HEK293 (cell line): ENCODE measurements around the gene ACTR3.

ENCODE experiments used
- RBAK ChIP-seq: fragments of 450-650 bp; formaldehyde crosslinking; IDR thresholded peaks from 2 replicates; pipeline ENCODE4 v1.5.1; 2016; ENCODE audit warnings: missing biosample characterization, missing genetic modification characterization
- TF ChIP-seq, protein P1 (sequence below): fragments of 450-650 bp; formaldehyde crosslinking; IDR thresholded peaks from 2 replicates; pipeline ENCODE4 v1.5.1; 2016; ENCODE audit warnings: missing biosample characterization, missing genetic modification characterization
- TF ChIP-seq, protein P2 (sequence below): fragments of 450-650 bp; formaldehyde crosslinking; IDR thresholded peaks from 2 replicates; pipeline ENCODE4 v1.5.1; 2017; ENCODE audit warnings: missing biosample characterization, missing genetic modification characterization

DNA sequence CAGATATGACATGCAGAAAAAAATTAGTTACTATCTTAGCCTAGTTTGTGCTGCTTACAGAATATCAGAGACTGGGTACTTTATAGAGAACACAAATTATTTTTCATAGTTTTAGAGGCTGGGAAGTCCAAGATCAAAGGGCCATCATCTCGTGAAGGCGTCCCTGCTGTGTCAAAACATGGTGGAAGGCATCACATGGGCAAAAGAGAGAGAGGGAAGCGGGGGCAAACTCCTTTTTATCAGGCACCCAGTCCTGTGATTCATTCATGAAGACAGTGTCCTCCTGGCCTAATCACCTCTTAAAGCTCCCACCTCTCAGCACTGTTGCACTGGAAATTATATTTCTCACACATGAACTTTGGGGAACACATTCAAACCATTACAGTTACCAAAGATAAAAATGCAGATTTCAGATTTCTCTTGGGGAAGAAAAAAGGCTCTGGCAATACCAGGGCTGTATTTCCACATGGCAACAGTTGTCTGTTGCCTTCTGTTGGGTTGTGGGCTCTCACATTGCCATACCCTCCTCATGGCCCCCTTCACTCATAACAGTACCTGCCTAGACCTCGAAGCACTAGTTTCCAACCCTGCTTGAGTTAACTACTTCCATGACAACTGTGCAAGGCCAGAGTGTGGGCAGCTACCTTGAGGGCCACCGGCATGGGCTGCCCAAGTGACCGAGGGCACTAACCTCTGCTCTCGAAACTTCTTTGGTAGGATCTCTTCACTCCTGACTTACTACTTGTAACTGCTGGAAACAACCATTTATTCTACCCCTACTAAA lies 2.7 kb upstream of the ACTR3 start:
- TF ChIP-seq, protein P1, sequence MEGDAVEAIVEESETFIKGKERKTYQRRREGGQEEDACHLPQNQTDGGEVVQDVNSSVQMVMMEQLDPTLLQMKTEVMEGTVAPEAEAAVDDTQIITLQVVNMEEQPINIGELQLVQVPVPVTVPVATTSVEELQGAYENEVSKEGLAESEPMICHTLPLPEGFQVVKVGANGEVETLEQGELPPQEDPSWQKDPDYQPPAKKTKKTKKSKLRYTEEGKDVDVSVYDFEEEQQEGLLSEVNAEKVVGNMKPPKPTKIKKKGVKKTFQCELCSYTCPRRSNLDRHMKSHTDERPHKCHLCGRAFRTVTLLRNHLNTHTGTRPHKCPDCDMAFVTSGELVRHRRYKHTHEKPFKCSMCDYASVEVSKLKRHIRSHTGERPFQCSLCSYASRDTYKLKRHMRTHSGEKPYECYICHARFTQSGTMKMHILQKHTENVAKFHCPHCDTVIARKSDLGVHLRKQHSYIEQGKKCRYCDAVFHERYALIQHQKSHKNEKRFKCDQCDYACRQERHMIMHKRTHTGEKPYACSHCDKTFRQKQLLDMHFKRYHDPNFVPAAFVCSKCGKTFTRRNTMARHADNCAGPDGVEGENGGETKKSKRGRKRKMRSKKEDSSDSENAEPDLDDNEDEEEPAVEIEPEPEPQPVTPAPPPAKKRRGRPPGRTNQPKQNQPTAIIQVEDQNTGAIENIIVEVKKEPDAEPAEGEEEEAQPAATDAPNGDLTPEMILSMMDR (tag by site-specific recombination) = no peak
- TF ChIP-seq, protein P2, sequence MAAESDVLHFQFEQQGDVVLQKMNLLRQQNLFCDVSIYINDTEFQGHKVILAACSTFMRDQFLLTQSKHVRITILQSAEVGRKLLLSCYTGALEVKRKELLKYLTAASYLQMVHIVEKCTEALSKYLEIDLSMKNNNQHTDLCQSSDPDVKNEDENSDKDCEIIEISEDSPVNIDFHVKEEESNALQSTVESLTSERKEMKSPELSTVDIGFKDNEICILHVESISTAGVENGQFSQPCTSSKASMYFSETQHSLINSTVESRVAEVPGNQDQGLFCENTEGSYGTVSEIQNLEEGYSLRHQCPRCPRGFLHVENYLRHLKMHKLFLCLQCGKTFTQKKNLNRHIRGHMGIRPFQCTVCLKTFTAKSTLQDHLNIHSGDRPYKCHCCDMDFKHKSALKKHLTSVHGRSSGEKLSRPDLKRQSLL (tag by site-specific recombination) = no peak
- no peak for TF ChIP-seq RBAK
